ENCODE results near the gene ABCB8. TPM values are rescaled to one million over a fixed set of nuclear protein-coding genes. Genes with fewer than 3 reads are reported as not detected.
A peak's percentile ranks its signal among the peaks of the same experiment; 100 is the strongest.

ABCB8 gene
- total and polyA plus RNA-seq, 12 donors, result 15.5 to 62.3 (median 51.2) TPM

GRCh38 chr7:151017953-151018420 lies 10.3 kb upstream of the ABCB8 start:
- peak; percentile 43 to 81 (median 68) for DNase-seq
- Histone ChIP-seq H3K36me3 (replicated peaks in 1 of 2) (no peaks in the 10 kb centered on the region), H3K4me1 (replicated peaks in 1 of 2) (peaks cover 4 to 12% of the 10 kb centered on the region in 2 donors), H3K4me3 (peak overlapping the region in 1 of 4 donors; percentile 26), H3K27ac (no peak overlapping the region), H3K27me3 (peaks cover 46% of the 10 kb centered on the region), H3K9me3 (replicated peaks in 1 of 3) (no peaks in the 10 kb centered on the region)
- WGBS, 4 donors, result 4 to 14% (median 6%) methylated on average over 7 to 34 of the region's 34 CpGs
- intact Hi-C loops (cut with DNase I), result loop anchor here in 1 of 2 donors (5.0 kb wide), 1 partner anchor 94 kb away; no protein-coding TSS in a partner anchor
- TF ChIP-seq POLR2A (IDR thresholded peaks at IDR 0.05), result no peak
- peak; percentile 70 to 90 (median 80) for TF ChIP-seq CTCF (IDR thresholded peaks at IDR 0.05)

GRCh38 chr7:151018421-151019129 lies 9.7 kb upstream of the ABCB8 start:
- Histone ChIP-seq H3K4me3 (peak overlapping the region in 1 of 4 donors; percentile 26), H3K27ac (no peak overlapping the region), H3K4me1 (replicated peaks in 1 of 2) (peaks cover 4 to 12% of the 10 kb centered on the region in 2 donors), H3K36me3 (replicated peaks in 1 of 2) (no peaks in the 10 kb centered on the region), H3K27me3 (peaks cover 46% of the 10 kb centered on the region), H3K9me3 (replicated peaks in 1 of 3) (no peaks in the 10 kb centered on the region)
- no peak for DNase-seq
- TF ChIP-seq POLR2A (IDR thresholded peaks at IDR 0.05), result no peak
- TF ChIP-seq CTCF (IDR thresholded peaks at IDR 0.05), result no peak
- intact Hi-C loops (cut with DNase I), result loop anchor here in 1 of 2 donors (5.0 kb wide), 1 partner anchor 94 kb away; no protein-coding TSS in a partner anchor
- WGBS, 4 donors, result 1 to 3% (median 2%) methylated on average over 14 to 82 of the region's 82 CpGs

GRCh38 chr7:151019130-151019447 lies 9.2 kb upstream of the ABCB8 start:
- Histone ChIP-seq H3K4me1 (replicated peaks in 1 of 2) (peaks cover 4 to 12% of the 10 kb centered on the region in 2 donors), H3K36me3 (replicated peaks in 1 of 2) (no peaks in the 10 kb centered on the region), H3K27me3 (peaks cover 41% of the 10 kb centered on the region), H3K9me3 (replicated peaks in 1 of 3) (no peaks in the 10 kb centered on the region), H3K4me3 (peak overlapping the region in 1 of 4 donors; percentile 26), H3K27ac (no peak overlapping the region)
- intact Hi-C loops (cut with DNase I), result loop anchor here in 1 of 2 donors (5.0 kb wide), 1 partner anchor 93 kb away; no protein-coding TSS in a partner anchor
- 3 to 31% (median 15%) methylated on average over 8 to 20 of the region's 20 CpGs for WGBS, 4 donors
- TF ChIP-seq CTCF (IDR thresholded peaks at IDR 0.05), result no peak
- no peak for TF ChIP-seq POLR2A (IDR thresholded peaks at IDR 0.05)
- DNase-seq, result no peak

- Histone ChIP-seq H3K27me3 (peaks cover 33% of the 10 kb centered on the region), H3K9me3 (replicated peaks in 1 of 3) (no peaks in the 10 kb centered on the region), H3K36me3 (replicated peaks in 1 of 2) (no peaks in the 10 kb centered on the region), H3K4me3 (no peak overlapping the region), H3K27ac (no peak overlapping the region), H3K4me1 (replicated peaks in 1 of 2) (peaks cover 4 to 12% of the 10 kb centered on the region in 2 donors)
- no peak for TF ChIP-seq CTCF (IDR thresholded peaks at IDR 0.05)
- TF ChIP-seq POLR2A (IDR thresholded peaks at IDR 0.05), result no peak
- intact Hi-C loops (cut with DNase I), result loop anchor here in 1 of 2 donors (5.0 kb wide), 1 partner anchor 92 kb away; no protein-coding TSS in a partner anchor
- 30 to 64% (median 51%) methylated on average over 6 to 7 of the region's 7 CpGs for WGBS, 4 donors
- no peak for DNase-seq
Measured at GRCh38 chr7:151020231-151020630, 8.0 kb upstream of the ABCB8 start.
